ENCODE measurements around the gene MFSD6.

The MFSD6 gene

DNA sequence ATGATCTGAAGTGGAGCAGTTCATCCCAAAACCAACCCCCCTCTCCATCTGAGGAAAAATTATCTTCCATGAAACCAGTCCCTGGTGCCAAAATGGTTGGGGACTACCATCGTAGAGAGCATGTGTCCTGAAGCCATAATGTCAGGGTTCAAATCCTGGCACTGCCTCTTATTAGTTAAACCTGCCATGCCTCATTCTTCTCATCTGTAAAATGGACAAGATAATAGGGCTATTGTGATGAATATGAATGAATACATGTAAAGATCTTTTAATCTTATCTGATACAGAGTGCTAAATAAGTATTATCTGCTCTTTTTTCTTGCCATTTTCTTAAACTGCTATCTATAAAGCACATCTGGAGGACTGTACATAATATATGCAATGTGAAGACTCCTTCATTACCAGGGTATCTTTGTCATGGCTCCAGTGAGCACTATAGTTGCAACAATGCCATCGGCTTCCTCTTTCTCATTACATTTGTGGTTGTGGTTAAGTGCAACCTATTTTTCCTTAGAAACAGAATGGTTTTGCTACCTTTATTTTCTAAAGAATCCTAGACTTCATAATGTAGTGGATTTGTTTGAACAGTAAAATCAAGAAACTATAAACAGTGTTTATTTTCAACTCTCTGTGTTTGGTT, 27.0 kb downstream of the MFSD6 start:
- no peak for DNase-seq (ENCODE audit: low spot score)

DNA sequence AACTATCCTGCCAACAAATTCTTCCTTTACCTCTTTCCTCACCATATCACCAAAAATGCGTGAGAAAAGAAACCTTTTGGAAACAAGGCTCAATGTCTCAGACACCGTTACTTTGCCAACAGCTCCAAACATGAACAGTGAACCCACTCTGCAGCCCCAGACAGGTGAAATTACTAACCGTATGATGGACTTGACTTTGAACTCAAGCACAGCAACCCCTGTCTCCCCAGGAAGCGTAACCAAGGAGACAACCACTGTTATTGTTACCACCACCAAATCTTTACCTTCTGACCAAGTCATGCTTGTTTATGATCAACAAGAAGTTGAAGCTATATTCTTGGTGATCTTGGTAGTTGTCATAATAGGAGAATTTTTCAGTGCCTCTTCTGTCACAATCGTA, 28.4 kb downstream of the MFSD6 start:
- no peak for DNase-seq (ENCODE audit: low spot score)

DNA sequence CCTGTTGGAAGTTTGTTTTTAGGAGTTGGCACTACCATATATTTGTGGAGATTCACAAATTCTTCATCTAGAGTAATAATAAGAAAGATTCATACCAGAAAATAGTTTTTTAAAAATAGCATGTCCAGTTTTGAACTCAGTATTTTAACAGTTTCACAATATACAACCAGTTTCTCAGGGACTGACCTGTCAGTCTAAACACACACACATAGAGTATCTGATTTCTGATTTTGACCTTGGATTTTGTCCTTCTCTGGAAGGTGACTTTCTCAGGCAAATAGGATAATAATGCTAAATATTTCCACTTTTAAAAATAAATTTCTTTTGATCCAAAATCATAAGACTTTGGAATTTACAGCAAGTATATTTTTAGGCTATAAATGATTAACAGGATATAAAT, 32.0 kb downstream of the MFSD6 start:
- DNase-seq (ENCODE audit: low spot score): no peak

DNA sequence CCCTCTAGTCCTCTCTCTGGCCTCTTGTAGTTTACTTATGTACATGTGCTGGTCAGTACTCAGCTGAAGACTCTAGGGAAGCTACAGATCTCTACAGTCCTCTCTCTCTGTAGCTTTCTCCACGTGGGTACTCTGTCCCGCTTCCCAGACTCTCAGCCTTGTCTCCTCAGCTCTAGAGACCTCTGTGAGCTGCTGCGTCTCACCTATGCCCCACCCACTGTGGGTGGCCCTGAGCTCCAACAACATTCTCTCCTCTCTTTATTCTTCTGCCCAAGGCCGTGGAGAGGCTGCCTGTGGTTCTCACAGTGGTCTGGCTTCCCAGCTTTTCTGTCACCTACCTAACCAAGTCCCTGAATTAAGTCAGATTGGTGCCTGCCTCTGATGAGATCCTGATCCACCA, 33.4 kb downstream of the MFSD6 start:
- DNase-seq (ENCODE audit: low spot score): no peak

DNA sequence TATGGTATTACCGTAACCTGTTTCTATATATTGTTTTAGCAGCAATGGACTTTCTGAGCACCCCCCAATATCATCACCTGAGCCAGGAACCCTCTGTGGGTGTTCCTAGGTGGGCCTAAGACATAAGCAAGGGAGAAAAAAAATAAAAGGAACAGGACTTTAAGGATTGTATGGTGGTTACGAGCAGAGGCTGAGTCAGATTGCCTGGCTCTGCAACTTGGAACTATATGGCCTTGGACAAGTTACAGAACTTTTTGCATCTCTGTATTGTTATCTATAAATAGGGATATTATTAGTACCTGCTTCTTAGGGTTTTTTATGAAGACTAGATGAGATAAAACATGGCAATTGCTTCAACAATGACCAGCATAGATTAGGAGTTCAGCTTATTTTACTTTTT, 34.9 kb downstream of the MFSD6 start:
- DNase-seq (ENCODE audit: low spot score): no peak

DNA sequence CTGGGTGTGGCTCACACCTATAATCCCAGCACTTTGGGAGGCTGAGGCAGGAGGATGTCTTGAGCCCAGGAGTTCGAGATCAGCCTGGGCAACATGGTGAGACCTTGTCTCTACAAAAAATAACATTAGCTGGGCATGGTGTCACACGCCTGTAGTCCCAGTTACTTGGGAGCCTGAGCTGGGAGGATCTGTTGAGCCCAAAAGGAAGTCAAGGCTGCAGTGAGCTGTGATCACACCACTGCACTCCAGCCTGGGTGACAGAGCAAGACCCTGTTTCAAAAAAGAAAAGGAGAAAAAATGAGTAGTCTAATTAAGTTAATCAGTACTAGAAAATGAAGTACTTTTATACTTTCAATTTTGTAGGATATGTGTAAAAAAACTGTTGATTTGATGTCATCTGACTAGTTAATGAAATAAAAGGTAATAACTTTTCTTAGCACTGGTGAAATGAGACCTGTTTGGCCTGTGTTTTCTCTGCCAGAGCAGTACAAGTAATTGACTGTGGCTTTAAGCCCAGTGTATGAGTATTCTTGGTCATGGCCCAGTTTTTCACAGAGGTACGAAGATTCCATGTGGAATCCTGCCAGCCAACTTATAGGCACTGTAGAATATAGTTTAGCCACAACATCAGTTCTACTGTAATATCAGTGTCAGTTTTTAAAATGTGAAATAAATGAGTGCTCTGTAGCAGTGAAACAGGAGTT, 35.8 kb downstream of the MFSD6 start:
- DNase-seq (ENCODE audit: low spot score): peak; percentile 30

DNA sequence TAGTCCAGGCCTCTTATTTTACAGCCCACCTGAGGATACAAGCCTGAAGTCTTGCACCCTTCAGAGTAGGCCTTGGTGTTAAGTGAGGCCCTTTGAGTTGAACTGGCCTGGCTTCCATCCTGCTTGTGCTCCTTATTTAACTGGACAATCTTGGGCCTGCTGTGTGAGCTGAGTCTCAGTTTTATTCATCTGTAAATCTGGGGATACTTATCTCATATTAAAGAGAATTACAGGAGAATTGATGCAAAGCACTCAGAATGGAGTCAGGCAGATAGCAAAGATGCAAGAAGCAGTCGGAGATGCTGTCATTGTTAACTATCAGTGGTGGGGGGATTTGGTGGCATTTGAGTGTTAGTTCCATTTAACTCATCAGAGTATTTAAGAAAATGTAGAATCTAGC, 36.8 kb downstream of the MFSD6 start:
- DNase-seq (ENCODE audit: low spot score): peak; percentile 94

DNA sequence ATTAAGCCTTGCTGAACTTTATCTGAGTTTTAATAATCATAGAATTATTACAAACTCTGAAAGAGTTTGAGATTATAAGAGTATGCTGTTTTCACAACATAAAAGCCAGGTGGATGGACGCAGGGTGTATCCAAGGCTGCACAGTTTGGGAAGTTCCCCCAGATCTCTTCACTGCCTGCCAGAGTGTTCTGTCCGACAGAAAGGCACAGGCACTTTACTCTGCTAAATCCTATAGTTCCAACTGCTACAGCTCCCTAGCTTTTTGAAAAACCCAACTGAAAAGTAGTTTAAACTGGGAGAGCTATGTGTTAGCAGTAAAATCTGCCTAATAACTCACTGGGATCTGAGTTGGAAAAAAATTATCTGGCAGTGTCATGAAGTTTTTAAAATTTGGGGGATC, 38.0 kb downstream of the MFSD6 start:
- no peak for DNase-seq (ENCODE audit: low spot score)

DNA sequence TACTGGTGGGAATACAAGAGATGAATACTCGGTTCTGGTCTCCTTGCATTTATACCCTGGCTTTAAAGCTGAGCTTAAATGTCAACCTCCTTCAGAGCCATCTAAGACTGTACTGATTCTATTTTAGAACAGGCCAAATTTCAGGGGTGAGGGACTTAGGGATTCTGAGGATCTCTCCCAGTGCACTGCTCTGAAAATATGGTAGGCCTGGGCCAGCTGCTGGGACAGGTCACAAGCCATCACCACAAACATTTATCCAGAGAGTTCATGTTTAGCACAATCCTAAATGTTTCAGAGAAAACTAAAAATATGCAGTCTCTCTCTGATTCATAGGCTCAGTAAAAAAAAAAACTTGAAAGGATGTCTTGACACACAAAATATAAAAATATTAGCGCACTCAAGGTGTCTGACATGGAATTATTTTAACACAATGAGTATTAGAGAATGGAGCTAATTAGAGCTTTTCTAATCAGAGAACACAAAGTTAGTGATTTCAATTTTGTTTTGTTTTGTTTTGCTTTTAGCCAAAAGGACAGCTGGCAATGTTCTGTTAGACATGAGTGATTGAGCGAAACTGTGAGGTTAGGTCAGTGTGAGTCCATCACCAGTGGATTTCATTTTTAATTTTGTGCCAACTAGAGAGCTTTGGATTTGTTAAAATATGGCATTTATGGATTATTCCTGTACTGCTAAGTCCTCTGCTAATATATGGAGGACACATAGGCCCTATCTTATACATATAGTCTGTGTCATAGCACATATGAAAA, 38.8 kb downstream of the MFSD6 start:
- no peak for DNase-seq (ENCODE audit: low spot score)

DNA sequence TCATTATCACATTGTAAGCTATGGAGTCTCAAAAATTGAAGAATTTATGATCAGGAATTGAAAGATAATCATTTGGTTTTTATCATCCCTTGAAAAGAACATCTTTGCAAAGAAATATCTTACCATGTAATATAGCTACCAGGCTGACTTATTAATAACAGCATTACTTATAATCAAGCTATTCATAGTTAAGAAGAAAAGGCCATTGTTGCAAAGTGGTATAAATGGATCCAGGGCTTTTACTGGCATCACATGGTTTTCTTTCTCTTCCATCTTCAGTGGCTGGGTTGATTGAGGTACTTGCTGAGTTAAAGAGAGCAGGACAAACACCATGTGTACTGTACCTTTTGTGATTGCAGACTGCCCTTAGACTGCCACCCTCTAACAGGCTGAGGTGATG, 39.6 kb downstream of the MFSD6 start:
- DNase-seq (ENCODE audit: low spot score): no peak

DNA sequence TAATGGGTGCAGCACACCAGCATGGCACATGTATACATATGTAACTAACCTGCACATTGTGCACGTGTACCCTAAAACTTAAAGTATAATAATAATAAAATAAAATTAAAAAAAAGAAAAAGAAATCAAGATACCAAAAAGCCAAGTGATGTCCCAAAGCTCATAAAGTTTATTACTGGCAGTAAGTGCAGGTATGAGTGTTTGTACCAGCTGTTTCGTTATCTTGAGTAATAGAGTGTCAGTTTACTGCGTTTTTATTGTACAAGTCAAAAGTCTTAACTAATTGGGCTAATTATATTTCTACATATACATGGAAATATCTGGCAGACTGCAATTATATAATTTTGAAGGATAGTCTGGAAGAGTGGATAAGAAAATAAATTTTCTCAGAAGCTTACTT, 41.8 kb downstream of the MFSD6 start:
- no peak for DNase-seq (ENCODE audit: low spot score)

DNA sequence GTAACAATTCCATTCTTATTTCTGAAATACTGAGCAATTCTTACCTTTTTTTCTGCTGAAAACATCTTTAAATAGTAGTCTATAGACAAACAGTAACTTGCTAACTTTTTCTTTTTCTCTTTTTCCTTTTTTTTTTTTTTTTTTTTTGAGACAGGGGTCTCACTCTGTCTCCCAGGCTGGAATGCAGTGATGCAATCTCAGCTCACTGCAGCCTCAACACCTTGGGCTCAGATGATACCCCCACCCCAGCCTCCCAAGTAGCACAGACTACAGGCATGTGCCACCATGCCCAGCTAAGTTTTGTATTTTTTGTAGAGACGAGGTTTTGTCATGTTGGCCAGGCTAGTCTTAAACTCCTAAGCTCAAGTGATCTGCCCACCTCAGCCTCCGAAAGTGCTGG, 42.2 kb downstream of the MFSD6 start:
- DNase-seq (ENCODE audit: low spot score): no peak

DNA sequence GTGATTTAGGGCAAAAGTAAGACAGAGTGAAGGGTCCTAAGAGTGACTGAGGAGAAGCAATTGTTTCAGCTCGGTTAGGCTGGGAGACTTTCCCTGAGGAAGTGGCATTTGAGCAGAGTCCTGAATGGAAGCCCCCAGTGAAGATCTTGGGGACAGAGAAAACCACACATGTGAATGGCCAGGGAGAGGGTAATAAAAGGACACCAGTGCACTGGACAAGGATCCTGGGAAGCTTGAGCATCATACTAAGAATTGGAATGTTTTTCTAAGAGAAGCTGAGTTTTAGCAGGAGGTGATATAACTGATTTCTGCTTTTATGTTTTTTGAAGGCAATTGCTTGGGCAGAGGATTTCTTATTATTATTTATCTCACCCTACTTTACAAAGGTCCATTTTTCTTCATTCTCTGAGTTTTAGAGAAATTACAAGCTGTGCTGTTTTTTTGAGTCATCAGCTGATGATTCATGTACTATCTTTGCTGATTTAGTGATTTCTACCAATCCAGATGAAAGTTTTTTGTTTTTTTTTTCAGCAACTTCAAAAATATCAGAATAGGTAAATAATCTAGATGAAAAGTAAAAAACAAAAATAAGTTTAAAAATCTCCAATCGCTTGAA, 43.5 kb downstream of the MFSD6 start:
- DNase-seq (ENCODE audit: low spot score): peak; percentile 80

DNA sequence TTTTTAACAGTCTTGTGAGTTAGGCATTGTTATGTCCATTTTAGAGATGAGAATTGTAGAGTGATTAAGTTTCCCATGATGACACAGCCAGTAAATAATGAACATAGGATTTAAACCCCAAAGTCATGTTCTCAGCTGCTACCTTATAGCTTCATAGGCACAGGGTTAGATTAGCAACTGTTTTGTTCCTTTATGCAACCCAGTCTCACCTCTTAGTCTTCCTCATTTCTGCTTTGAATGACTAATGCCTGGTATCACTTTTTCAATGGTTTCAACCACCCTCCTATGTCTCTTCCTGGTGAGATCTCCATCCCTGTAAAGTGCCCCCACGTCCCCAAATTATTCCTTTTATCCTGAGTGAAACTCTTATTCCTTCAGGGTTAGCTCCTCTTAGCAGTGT, 44.3 kb downstream of the MFSD6 start:
- no peak for DNase-seq (ENCODE audit: low spot score)

DNA sequence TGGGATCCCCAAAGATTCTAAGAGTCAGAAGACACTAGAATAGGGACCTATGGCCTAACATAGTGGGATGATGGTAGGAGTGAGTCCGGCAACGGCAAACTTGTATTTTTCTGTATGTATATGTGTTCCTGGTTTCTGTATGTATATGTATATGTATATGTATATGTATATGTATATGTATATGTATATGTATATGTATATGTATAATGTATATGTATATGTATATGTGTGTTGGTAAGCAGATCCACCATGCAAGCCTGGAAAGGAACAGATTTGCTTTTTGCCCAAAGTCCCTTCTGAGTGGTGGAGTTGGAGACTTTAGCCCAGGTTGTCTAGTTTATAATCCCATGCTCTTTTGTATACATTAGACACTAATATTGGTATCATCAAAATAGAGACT, 46.6 kb downstream of the MFSD6 start:
- DNase-seq (ENCODE audit: low spot score): no peak

DNA sequence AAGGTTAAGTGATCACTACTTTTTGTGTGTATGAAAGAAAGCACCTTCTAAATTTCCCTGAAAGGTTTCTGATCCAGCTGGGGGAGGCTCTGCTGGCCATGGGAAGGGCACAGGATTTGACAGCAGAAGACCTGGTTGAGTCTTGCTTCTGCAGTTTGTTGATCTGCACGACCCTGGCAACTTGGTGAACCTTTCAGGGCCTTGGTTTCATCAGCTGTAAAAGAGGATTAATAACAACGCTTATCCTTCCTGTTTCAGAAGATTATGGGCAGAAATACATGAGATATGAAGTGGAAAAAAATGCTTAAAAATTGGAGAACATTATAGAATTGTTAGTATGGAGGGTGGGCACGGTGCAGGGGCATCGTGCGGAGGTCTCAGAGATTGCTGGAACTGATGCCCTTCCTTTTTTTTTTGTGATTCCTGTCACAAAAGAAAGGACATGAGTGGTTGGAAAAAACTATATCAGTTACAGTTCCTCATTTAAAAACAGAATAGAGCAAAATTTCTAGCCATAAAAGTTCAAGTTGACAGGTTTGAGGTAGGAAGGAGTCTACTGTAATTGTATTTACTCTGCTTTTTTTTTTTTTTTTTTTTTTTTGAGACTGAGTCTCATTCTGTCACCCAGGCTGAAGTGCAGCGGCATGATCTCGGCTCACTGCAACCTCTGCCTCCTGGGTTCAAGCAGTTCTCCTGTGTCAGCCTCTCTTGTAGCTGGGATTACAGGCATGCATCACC, 47.4 kb downstream of the MFSD6 start:
- DNase-seq (ENCODE audit: low spot score): no peak

DNA sequence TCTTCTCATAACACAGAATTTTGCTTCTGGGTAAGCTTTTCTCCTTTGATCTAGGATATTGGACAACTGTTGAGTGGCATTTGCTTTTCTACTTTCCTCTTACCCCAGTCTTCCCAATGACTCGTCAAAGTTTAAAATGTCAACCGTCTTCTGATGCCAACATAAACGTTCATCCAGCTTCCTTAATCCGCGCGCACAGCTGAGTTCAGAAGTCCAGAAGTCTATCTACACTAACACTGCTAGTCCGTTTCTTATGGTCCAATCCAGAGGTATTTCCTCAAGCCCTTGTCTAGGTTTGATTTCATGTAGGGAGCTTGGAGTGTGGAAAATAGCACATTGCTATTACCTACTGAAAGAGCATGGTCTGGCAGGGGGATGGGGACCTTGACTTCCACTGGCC, 48.7 kb downstream of the MFSD6 start:
- DNase-seq (ENCODE audit: low spot score): no peak

DNA sequence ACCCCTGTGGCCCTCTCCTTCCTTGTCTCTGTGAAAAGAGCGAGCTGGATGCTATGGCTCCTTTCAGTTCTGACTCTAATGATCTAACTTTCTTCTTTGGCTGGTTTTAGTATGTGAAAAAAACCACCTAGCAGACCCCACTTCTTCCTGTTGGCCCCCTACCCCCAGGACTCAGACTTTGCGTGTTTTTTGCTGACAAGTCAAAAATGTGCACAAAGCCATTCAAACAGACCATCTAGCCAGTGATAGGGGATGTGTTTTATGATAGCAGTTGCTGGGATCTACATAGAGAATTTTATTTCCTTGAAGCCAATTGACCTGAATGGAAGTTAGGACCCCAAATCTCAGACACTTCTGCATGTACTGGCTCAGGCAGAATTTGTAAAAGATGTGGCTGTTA, 49.1 kb downstream of the MFSD6 start:
- no peak for DNase-seq (ENCODE audit: low spot score)

DNA sequence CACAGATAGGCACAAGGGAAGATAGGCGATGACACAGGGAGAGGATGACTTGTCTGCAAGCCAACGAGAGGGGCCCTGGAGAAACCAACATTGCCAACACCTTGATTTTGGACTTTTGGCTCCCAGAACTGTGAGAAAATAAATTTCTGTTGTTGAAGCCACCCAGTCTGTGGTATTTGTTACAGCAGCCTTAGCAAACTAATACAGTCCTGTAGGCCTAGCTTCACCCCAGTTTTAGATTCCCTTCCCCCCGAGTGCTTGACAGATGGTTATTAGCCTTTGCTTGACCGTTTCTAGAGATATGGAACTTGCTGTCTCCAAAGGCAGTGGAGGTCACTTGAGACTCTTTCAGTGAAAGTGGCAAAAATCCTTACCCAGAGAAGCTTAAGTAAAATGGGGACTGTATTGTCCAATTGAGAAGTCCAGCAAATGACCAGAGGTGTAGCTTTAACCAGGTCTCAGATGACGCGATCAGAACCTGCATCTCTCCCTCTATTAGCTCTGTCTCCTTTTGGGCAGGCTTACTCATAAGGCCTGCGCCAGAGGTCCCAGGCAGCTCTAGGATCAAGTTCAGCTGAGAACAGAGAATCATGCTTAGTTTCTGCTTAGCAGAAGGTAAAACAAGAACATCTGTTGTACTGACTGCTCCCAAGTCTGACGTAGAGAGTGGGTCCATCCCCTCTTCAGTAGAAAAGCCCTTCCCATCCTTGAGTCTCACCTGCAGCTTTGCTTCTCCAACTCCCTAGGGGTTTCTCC, 50.4 kb downstream of the MFSD6 start:
- DNase-seq (ENCODE audit: low spot score): no peak

DNA sequence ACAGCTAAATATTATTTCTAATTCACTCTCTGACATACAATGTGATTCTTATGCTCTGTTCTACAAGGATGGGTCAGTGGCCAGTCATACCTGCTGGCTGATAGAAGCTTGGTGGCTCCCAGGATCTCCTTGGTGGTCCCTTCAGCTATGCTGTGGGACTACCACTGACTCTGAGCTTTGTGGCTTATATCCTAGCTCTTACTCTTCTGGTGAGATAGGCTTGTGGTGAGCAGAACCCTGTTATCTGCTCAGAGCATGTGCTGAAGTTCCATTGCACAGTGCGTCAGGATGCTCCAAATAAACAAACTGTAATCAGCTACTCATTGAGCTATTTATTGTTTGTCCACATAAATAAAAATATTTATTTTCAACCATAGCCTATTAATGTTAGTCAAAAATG, 51.7 kb downstream of the MFSD6 start:
- no peak for DNase-seq (ENCODE audit: low spot score)

DNA sequence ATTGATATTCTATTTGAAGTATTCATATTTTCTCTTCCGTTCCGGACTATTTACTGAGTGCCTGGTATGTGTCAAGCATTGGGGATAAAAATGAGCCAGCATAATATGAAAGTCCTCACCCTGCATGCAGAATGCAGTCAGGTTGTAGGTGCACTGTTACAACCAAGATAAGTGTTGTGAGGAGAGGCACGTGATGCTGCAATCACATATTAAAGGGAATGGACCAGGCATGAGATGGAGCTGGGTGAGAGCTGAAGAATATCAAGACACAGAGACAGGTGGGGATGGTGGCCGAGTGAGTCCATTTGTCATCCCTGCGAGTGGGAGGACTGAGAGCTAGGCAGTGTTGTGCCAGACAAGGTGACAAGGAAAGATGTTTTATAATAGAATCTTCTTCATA, 52.3 kb downstream of the MFSD6 start:
- no peak for DNase-seq (ENCODE audit: low spot score)
